Stimulated activated CD4-positive, alpha-beta T cell treated with anti-CD3 and anti-CD28 coated beads, Interleukin-12 subunit alpha, Interleukin-12 subunit beta, amount 100 ng/mL, for 24 hours (primary cell): ENCODE data around the gene ANKRD1.

ENCODE experiments used
- DNase-seq, 2 experiments: peaks; one replicate each; pipeline ENCODE4 v3.0.0-alpha.2; 2020; ENCODE audit warnings: low read depth in 2 of 2

Gene ANKRD1

DNA sequence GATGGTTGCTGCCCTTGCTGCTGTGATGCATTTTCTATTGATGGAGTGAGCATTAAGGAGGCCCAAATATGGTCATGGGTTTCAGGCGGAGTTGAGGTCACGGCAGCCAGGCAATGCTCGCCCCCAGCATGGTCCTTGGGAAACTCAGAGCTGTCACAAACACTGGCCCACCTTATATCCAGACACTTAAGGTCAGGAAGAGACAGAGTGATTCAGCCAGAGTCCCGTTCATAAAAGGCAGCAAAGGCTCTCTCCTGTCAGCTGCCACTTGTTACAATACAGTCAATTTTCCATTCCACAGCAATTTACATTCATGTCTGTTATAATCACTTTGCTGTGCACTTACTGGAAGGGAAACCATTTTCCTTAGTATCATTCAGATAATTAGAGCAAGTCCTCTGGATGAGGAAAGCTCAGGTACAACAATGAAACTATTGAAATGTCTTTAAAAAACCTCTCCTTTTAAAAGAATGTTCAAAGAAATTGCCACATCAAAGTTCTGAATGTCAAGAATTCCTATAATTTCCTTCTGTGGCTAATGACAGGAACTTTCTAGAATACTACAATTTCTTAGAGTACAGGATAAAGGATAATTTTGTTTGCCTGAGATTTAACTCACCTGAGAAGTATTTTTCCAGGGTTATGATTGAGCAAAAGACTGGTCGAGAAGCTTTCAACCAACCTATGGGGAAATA, 14.8 kb upstream of the ANKRD1 start:
- no peak for DNase-seq

DNA sequence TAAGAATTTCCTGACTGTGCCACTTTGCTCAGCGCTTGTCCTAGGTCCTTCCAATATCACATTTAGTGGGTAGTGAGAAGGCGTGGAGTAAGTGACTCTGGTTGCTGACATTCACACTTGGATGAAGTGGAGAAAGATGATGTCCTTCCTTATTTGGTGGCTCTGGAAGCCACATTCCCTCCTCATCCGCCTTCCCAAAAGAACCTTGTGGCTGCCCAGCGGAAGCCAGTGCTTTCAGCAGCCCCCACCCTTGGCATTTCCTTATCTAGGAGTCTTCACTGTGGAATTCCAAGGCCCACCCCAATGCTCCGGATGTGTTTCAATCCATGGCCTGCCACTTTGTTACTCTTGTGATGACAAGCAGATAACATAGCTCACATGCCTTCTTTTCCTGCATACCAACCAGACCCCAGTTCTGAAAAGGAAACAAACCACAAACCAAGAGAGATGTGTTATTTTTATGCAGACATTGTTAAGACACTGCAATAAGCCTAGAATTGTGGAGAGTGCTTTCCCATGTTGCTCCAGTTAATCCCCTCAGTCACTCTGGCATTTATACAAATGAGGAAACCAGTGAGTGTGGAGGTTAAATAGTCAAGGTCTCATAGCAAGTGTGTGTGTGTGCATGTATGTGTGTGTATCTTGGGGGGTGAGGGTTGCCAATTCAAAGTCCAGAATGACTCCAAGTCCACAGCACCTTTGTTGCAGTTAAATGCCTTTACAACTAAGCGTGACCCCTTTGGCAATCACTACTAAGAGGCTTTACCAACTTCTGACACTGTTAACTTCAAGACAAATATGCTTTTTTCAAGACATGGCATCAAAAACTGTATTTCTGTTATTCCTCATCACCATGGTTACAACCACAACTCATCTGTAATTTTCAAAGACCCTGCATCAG, 10.3 kb upstream of the ANKRD1 start:
- no peak for DNase-seq

DNA sequence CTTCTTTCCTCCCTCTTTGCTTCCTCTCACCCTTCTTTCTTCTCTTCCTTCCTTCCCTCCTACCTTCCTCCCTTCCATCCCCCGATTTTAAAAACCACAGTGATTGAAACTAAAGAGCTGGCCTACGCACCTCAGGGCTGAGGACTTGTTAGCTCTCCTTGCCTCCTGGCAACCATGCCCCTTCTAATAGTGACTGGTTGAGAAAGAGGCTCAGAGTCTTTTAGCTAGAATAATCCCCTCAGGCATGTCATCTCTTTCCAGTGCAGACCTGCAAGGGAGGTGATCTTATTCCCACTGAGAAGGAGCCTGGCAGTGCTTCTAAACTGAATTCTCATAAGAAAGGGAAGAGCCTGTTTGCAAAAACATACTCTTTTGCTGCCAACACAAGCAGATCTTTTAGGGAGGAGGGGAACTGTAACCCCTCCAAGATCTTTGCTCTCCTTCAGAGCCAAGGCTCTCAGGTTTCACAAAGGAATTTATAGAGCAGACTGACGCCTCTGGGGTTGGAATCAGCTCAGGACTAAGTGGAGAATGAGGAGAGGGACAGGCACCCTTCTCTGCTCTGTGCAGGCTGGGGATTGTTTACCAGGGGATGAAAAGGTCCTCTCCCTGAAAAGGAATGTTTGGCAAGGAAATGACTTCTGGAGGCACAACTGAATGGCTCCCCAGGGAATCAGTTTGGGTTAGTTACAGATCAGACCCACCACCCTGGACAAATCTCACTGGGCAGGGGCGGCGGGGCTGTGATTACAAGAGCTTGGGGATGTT, 9.4 kb upstream of the ANKRD1 start:
- no peak for DNase-seq

DNA sequence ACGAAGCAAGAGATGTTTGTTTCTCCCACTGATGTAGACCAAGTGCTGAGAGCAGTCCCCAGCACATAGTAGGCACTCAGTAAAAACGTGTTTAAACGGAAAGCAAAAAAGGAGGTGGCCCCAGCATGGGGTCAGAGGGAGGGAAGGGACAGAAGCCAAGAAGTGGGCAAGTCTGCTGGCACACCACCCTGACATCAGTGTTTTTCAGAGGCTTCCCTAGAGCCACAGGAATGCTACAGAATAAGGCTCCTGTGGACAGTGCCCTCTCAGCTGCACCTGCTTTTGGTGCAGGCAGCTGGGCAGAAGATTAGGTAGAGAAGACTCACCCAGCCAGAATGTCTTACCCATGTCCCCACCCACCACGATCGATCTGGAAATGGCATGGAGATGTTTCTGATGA, 8.3 kb upstream of the ANKRD1 start:
- no peak for DNase-seq

DNA sequence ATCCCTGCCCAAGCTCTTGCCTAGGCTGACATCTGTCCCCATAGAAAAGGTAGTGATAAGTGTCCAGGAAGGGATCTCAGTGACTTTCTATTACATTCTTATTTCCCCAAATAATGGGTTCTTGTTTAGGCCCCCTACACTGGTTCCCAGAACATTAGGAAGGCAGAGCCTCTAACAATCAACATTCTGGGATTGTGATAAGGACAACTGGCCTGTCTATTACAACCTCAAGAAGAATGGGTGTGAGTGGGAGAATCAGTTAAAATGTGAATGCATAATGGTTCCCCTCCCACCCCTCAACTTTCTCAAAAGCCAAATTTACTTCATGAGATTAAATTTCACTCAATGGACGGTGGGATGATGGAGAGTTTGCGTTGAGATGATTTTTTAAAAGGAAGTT, 6.4 kb upstream of the ANKRD1 start:
- no peak for DNase-seq

DNA sequence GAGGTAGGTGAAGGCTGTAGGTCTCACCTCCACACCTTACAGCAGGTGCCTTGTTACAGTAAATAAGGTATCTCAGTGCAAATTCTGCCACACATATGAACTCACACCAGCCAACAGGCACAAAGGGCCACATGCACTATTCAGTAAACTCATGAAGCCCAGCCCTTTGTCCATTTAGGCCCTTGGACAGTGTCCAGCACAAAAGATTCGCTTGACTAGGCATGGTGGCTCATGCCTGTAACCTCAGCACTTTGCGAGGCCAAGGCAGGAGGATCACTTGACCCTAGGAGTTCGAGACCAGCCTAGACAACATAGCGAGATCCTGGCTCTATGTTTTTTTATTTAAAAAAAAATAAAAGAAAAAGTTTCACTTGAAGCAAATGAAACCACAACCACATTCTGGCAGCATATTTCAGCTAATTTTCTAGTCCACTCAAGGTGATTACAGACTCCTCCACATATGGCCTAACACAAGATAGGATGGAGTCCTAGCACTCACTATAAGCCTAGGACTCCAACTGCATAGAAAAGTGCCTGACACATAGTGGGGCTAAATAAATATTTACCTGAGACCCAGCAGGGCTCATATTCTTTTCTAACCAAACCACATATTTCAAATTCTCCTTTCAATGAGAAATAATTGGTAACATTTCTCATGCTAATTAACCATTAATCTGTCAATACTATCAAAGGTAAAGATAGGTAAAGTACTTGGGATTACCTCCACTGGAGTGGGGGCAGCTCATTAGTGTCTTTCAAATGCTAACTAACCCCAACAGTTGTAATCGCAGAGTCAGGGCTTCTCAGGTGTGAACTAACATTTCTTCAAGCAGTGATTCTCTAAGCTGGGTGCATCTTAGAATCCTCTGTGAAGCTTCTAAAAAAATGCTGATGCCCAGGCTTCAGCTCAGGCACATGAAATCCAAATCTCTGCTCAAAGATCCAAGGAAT, 4.5 kb upstream of the ANKRD1 start:
- no peak for DNase-seq

DNA sequence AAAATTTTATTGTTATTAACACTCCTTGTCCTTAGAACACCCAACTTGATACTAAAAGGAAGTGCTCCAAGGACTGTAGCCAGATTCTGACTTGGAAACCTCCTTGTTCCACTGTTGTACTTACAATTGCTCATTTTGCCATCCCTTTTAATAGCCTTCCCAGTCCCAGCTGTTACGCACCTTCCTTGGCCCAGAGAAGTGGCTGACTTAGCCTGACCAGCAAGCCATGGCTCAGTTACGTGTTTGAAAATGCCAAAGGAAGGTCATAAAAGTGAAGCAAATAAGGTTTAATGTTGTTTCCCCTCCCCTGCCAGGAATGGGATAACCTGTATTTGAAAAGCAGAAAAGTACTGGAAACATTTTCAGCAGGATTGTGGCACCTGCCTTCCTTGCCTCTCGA, 3.7 kb upstream of the ANKRD1 start:
- no peak for DNase-seq

DNA sequence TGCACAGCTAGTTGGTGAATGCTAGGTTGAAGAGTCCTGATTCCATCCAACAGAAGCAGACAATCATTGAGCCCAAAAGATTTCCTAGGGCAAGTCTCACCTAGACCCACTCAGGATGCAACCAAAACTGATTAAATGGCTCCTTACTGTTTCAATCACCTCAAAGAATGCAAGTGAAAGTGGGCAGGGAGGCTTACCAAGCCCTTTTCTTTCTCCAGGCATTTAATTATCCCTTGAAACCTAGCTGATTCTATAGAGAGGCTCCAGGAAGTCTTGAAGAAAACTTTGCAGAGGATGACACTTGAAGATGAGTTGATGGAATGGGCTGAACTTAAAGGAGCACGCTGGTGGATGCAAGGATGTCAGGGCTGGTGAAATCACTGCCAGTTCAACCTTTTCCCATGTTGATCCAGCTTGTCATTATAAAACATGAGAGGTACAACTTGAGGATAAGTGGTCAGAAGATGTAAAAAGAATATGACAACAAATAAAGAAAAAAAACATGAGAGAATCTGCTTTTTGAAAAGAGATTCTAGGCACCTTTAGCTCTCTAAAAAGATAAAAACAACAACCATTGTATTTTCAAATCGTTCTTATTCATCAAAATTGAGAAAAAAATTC, 2.3 kb upstream of the ANKRD1 start:
- DNase-seq = no peak

DNA sequence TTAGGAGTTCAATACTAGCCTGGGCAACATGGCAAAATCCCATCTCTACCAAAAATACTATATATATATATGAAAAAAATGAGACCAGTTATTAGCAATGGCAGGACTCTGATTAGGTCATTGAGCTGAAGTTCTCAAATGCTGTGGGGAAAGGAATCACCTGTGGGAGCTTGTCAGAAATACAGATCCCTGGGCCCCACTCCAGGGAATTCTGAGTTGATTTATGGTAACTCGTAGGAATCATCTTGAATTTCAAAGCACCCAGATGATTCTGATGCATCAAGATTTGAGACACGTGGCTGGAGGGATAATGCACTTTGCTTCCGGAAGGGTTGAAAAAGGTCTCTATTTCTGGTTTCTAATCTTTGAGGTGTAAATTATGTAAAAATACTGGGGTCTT, 1.0 kb upstream of the ANKRD1 start:
- no peak for DNase-seq

DNA sequence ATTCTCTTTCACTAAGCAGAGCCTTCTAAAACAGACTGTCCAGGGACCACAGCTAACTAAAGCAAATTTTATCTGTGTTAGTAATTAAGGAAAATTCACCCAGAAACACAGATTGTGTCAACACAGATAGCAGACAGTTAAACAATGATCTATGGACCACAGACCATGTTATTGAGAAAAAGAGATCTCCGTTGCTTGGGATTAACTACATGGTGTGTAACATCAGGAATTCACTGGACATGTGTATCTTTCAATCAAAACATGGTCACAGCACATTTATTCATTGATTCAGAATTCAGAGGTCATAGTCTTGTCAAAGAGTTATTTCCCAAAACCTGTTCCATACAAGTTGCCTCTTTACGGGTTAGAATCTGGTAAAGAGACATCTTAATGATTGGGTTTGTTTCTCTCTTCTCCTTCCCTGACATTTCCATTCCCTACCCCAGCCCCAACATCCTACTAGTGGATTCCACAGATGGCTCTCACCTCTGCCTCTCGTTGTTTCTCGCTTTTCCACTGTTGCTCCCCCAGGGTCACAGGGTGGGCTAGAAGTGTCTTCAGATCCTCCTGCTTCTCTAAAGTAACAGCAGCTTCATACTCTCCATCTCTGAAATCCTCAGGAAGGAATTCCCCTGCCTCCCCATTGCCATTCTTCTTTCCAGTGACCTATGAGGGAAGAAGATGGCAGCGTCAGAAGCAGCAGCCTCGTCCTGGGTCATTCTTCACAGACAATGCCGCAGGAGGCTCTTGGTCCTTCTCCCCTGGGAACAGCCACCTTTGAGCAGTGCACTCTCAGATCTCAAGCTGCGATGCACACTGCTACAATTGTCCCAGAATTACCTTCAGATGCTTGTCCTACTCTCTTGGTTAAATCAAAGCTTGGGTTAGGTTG, 958 bp downstream of the ANKRD1 start:
- DNase-seq = no peak

DNA sequence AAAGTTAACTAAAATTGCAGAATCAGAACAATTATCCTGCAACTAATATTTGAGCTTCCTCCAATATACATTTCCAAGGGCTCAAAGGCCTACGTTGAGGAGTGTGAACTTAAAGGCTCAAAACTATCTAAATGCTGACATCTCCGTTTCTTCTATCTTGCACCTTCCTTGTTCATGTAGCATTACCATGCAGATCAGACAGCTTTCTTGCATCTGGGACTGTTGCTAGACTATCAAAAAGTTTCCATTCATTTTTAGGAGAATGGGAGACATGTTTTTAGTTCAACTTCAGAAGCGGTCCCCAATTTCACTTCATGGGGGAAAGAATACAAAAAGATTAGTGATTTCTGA, 2.9 kb downstream of the ANKRD1 start:
- DNase-seq = no peak

DNA sequence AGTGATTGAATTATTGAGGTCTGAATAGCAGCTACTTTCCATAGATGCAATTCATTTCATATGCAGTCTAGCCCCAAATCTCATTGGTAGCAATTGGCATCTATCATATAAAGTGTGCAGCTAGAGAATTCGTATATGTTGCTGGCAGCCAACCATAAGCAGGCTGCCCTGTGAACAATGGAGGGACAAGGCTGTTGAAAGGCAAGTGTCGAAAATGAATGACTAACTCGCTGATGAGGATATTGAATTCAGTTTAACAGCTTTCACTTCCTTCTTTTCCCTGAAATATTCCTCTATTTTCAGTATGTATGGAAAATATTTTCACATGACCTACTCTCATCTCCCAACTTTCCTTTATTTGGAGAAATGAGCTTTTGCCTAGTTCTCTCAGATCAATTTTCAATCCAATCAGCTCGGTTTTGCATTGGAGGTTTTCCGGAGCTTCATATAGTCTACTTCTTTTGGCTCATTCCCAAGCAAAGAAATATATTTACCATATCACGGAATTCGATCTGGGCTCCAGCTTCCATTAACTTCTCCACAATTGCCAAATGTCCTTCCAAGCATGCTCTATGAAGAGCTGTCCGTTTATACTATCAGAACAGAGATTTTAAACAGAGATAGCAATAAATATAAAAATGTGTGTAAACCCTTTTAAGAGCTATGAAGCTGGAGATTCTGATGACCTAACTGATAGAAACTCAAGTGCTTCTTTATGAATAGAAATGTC, 3.5 kb downstream of the ANKRD1 start:
- DNase-seq = no peak

DNA sequence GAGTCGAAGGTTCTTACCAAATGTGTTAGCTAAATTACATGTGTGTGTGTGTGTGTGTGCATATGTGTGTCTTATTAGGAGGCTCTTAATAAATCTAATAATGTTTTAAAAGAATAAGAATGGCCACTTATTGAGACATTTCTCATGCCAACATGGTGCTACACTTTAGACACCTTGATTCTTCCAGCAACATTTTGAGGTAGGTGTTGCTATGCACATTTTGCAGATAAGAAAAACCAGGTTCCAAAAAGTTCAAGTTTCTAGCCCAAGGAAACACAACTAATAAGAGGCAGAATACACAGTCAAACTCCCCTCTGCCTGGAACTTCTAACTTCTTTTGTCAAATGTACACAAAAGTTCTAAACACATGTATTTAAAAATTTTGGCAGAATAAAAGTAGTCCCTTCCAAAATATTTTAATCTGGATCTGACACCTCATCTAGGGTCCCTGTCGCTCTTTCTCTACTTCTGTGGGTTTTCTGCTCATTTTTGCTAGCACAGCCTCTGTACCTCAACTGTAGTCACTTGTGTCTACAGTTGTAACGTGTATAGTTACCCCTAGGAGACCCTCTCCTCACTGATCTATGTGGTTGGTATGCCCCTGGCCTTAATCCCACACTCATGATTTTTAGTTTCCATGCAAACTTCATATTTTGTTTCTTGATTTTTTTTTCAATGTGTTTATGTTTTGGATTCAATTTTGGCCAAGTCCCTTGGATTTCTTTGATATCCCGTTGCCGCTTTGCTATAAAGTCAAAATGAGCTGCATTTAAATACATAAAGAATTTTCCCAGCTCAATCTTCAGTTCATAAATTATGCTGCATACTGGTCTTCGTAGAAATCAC, 4.3 kb downstream of the ANKRD1 start:
- DNase-seq = no peak

DNA sequence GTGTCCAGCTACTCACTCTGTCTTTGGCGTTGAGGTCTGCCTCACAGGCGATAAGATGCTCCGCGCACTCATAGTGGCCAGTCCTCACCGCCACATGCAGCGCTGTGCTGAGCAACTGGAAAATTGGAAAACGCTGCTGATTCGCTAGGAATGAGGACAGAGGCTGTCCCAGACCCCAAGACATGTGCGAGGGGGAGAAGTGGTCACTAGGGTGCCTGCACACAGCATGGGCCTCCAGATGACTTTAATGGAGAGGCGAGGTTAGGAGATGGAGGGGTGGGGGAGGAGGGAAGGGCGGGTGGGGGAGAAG, 5.2 kb downstream of the ANKRD1 start:
- DNase-seq = no peak

DNA sequence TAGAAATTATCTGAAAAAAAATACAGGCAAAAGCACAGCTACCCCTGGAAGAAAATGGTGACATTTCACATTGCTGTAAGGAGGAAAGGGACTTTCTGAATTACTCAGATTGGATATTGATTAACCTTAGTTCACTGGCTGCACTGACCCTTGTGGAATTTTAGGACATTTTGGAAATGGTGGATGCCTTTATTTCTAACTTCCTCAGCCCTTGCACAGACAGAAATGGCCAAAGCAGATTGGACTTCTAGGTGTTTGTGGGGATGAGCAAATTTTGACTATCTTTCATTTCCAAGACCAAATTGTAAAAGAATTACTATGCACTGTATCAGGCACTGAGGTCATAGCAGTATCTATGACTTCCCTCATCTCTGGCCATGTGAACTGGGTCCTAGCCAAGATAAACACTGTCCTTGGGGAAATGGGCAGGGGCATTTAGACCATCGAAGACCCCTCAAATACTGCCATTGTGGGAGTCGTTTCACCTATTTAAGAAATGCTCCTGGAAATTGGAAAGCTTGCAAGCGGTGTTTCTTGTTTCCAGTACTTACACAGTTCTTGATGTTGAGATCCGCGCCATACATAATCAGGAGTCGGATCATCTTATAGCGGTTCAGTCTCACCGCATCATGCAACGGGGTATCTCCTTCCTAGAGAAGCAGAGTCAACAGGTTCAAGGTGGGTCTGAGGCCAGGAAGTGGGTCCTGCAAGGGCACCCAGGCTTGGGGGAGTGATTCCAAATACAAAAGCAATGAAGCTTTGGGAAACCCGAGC, 5.7 kb downstream of the ANKRD1 start:
- no peak for DNase-seq

DNA sequence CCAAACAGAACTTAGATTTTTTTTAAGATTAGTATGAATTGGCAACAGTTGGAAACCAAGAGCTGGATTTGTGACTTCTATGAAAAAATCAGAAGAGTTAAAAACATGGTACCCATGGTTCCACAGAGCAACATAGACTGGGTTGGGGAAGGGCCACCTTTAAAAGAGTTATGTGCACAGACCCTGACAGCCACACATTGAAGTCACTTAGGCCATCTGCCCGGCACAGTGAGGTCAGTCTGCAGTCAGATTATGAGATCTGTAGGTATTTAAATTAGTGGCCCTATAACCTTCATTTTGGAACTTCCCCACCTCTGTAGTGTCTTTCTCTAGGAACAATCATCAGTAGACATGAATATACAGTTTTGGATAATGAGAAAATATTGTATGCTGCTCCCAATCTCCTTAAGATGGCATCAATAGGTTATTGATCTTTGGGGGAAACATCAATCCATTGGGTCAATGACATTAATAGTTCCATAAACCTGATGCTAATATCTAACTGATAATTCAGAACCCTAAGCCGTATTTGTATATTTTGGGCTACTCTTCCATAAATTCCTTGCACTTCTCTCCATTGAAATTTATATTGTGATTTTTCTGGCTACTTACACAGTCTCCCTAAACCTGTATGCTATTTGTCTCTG, 7.0 kb downstream of the ANKRD1 start:
- DNase-seq = no peak

DNA sequence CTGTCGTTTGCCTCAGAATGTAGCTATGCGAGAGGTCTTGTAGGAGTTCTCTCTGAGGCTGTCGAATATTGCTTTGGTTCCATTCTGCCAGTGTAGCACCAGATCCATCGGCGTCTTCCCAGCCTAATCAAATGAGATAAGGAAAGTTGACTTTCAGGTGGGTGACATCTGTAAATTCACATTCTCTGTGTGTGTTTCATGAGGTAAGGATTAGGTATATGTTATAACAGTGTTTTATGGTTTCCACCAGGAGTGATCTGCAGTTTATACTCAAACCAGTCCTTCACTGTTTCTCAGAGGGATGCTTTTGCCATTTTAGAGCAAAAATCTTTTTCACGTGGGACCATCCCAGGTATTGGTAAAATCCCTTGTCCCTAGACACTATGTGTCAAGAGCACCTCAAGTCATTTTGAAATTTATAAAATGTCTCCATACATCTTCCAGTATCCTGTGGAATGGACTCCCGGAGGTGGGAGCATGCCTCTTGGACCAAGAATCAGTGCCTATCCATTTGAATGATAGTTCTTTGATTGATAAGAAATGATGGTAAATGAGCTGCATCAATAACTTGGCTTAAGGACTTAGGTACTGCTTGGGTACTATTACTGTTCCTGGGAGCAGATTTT, 7.9 kb downstream of the ANKRD1 start:
- no peak for DNase-seq
